Central memory CD4-positive, alpha-beta T cell (primary cell): ENCODE data around the gene ZNF804A.

ENCODE experiments used
- DNase-seq: peaks from one replicate; pipeline ENCODE4 v3.0.0; 2022
- total RNA-seq, 3 experiments: gene quantifications; one replicate each; lab custom pipeline; 2026; lab: John Stamatoyannopoulos, UW

ZNF804A gene
- 0 reads per million in 3 experiments for total RNA-seq

- no peak for DNase-seq
These were observed at the start of gene ZNF804A for GRCh38 chr2:184598316-184599053. TSS of gene ZNF804A (plus strand) at chr2:184598529. CDS start at chr2:184598960, 431 bp downstream.

- DNase-seq = no peak
These were observed 49.2 kb upstream of the ZNF804A start for GRCh38 chr2:184549153-184549552.

GRCh38 chr2:184551626-184552025 lies 46.7 kb upstream of the ZNF804A start:
- DNase-seq = no peak

DNA sequence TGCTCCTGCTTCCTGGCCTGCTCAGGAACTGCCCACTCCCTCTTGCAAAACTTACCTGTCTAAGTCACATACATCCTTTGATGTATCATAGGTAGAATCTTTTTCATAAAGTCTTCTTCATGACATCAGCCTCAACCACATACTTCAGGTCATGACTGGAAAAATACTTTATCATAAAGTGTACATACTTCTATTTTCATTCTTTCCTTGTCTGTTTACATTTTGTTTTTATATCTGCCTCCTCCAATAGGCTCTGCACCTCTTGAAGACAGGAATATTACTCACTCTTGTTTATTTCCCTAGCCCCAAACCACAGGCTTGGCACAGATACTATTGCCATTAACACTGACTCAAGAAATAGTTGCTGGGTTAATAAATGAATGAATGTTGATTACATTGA lies 43.6 kb upstream of the ZNF804A start:
- DNase-seq = no peak

GRCh38 chr2:184555352-184555751 lies 43.0 kb upstream of the ZNF804A start:
- no peak for DNase-seq

DNA sequence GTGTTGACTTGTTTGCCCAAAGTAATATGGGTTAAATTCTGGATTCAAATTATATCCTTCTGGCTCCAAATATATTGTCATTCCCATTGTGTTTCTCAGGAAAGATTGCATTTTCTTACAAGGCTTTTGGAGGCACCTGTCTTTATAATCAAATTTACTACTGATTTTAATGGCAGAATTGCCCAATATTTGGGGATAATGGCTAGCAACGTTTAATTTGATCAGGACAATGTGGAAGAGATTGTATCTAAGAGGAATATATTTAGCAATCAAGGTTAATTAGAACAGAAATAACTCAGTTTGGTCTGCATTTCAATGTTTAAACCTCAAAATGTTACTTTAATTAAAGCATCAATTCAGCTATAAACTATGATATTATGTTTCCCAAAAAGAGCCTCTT lies 41.7 kb upstream of the ZNF804A start:
- DNase-seq = no peak

GRCh38 chr2:184558713-184559464 lies 39.4 kb upstream of the ZNF804A start:
- DNase-seq = no peak

- no peak for DNase-seq
These were observed 37.7 kb upstream of the ZNF804A start for GRCh38 chr2:184560603-184561002.

DNA sequence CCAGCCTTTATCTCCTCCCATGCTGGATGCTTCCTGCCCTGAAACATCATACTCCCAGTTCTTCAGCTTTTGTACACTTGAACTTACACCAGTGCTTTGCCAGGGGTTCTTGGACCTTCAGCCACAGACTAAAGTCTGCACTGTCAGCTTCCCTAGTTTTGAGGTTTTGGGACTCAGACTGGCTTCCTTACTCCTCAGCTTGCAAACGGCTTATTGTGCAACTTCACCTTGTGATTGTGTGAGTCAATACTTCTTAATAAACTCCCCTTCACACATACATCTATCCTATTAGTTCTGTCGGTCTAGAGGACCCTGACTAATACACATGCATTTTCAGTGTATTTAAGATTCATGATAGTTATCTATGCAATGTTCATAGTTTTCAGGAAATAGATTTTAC lies 35.8 kb upstream of the ZNF804A start:
- no peak for DNase-seq

GRCh38 chr2:184564092-184564491 lies 34.2 kb upstream of the ZNF804A start:
- DNase-seq = no peak

DNA sequence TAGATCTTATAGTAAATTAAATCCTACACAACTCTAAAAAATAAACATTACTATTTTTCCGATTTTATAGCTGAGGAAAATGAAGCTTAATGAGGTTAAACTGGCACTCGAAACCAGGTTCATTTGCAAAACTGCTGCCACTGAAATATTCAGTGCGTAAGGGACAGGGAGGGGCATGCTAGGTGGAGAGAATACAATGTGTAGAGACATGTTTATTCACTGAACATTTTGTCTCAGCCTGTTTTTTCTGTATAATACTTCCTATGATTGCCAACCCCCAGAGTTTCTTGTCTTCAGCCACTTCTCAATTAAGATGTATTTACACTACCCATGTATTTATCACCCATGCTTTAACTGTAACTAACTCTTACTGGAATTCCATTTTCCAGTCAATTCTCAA lies 31.6 kb upstream of the ZNF804A start:
- no peak for DNase-seq

DNA sequence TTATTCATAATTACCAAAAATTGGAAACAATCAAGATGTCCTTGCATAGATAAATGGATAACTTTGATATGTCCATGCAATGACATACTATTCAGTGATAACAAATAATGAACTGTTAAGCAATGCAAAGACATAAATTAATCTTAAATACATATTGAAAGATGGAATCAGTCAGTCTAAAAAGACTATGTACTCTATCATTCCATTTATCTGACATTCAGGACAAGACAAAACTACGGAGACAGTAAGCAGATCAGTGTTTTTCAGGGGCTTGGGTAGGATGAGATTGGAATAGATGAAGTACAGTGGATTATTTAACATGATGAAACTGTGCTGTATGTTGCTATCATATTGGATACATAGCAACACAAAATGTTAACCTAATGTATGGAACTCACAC lies 21.3 kb upstream of the ZNF804A start:
- no peak for DNase-seq

- DNase-seq = no peak
These were observed 20.6 kb upstream of the ZNF804A start for GRCh38 chr2:184577743-184578142.

- no peak for DNase-seq
These were observed 19.1 kb upstream of the ZNF804A start for GRCh38 chr2:184579226-184579625.

GRCh38 chr2:184581391-184581790 lies 16.9 kb upstream of the ZNF804A start:
- no peak for DNase-seq

DNA sequence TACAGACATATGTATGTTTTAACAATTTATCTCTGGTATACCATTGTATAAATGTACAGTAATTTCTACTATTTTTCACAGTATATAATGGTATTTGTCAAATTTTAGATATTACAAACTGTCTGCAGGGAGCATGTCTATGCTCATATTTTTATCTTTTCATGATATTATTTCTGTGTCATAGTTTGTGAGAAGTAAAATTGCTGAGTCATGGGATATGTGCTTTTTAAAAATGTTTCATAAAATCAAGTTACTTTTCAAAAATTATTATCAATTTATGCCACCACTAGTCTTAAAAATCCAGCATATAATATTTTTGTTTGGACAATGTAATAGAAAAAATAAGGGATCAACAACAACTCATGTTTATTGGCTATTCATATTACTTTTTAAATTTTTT lies 9.1 kb upstream of the ZNF804A start:
- DNase-seq = no peak

GRCh38 chr2:184596819-184597411 lies 1.4 kb upstream of the ZNF804A start:
- DNase-seq = no peak

DNA sequence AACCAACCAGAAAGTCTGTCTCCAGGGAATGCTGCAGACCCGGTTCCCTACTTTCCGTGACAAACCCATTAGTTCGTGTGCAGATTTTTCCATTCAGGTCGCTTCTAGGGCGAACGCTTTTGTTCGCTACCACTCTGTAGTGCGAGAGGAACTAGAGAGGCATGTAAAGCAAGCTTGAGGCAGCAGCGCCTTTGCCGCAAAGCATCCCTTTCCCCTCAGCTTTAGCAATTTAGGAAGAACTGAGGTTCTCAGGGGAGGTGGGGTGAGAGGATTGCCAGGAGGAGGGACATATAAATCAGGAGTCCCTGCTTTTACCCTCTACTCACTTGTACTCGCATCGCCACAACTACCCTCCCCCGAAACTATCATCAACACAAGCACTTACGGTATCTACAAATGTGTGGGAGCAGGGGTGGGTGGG lies 748 bp upstream of the ZNF804A start:
- no peak for DNase-seq

GRCh38 chr2:184598002-184598315 lies 370 bp upstream of the ZNF804A start:
- DNase-seq = no peak

DNA sequence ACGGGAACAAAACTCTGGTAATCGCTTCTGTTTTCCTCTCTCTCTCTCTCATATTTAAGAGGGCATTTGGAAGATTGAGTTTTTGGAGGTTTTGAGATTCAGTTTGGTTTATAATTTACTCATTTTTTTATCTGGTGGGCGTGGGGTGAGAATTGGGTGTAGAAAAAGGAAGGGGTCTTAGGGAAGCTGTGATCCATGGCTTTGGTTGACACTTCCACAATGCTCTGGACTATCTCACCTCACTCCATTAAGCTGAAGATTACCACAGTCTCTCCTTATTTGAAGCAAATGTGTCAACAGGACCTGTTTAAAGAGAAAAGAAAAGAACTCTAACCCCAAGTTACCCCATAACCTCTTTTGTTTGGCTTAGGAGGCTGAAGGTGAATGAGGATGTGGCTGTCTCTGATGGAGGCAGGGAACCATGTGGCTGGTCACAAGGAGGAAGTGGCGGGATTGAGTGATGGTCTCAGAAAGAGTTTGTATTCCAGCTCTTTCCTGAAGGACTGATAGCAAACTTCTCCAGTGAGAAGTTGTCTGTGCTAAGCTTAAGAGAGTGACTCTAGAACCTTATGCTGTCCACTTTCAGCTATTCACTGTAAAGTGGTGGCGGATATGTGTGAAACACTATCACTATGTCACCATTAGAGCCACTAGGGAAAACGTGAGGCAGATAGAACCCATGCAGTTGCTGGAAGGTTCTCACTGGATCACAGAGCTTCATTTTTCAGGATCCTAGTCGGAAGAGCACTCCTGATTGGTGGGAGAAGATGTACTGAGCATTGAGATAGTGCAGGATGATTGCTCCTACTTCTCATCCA lies 934 bp downstream of the ZNF804A start:
- DNase-seq = no peak

DNA sequence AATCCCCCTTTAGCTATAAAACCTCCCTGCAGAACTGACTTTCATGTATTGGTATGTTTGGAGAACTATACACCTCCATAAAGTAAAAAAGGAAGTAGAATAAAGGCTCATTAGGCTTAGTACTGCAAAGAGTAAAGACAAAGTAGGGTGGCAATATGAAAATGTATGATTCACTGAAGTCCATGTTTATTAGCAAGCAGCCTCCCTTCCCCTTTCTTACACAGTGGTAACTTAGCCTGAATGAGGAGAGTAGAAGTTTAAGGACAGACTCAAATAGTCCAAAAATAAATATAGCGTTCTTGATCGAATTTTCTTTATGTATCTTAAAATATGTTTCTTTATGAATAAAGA lies 1.5 kb downstream of the ZNF804A start:
- DNase-seq = no peak

- no peak for DNase-seq
These were observed 4.4 kb downstream of the ZNF804A start for GRCh38 chr2:184602734-184603133.

GRCh38 chr2:184610891-184611290 lies 12.6 kb downstream of the ZNF804A start:
- no peak for DNase-seq
